GM21515 (cell line): ENCODE measurements around the gene KCNK4.

Experiments used
- ATAC-seq: cut with Tn5 transposase; IDR thresholded peaks from one replicate; pipeline ENCODE4 v1.9.1; 2021; ENCODE audit not compliant: unreplicated experiment

The KCNK4 gene

DNA sequence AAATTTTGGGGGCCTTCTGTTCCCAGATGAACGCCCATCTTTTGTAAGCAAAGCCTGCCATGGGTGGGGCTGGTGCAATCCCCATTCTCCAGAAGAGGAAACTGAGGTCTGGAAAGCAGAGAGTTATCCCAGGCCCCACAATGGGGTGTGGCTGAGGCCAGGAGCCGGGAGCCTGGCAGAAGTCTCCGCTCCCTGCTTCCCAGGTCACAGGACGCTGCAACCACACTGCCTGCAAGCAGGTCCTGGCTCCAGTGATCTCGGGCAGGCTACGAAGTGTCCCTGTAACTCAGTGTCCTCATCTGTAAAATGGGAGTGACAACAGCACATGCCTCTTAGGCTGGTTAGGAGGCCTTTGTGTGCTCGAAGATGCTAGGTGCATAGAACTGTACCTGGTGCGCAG is 38.1 kb upstream of the KCNK4 start:
- no peak for ATAC-seq

DNA sequence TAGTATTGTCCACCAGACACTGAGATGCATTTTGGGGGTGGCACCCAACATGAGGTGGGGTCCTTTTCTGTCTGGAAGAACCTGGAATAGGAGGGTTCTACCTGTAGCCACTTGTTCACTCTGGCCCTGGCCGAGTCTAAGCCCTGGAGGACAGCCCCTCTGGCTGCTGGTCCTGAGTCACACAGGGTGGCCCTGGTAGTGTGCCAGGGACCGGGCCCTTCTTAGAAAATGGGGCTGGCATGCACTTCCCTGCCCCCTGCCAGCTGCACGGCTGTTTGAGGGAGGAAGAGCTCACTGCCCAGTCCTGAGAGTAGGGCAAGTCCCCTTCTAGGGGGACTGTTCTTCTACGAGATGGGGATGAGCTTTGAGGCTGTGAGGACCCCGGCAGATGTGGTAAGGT is 37.6 kb upstream of the KCNK4 start:
- ATAC-seq = no peak

DNA sequence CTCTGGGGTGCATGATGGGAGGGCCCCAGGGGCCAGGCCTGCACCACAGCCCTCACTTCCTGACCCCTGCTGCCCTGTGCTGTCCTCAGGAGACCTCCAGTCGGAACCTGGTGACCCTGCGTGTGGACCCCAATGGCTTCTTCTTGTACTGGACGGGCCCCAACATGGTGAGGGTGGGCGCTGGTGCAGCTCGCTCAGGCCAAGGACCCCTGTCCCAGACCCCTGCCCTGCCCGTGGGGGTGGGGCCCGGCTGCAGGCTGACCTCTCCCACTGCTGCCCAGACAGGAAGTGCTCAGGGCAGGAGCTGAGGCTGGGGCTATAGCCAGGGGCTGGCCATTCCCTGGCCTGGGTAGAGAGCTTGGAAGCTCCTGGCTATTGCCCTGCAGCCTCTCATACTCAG is 36.8 kb upstream of the KCNK4 start:
- no peak for ATAC-seq

DNA sequence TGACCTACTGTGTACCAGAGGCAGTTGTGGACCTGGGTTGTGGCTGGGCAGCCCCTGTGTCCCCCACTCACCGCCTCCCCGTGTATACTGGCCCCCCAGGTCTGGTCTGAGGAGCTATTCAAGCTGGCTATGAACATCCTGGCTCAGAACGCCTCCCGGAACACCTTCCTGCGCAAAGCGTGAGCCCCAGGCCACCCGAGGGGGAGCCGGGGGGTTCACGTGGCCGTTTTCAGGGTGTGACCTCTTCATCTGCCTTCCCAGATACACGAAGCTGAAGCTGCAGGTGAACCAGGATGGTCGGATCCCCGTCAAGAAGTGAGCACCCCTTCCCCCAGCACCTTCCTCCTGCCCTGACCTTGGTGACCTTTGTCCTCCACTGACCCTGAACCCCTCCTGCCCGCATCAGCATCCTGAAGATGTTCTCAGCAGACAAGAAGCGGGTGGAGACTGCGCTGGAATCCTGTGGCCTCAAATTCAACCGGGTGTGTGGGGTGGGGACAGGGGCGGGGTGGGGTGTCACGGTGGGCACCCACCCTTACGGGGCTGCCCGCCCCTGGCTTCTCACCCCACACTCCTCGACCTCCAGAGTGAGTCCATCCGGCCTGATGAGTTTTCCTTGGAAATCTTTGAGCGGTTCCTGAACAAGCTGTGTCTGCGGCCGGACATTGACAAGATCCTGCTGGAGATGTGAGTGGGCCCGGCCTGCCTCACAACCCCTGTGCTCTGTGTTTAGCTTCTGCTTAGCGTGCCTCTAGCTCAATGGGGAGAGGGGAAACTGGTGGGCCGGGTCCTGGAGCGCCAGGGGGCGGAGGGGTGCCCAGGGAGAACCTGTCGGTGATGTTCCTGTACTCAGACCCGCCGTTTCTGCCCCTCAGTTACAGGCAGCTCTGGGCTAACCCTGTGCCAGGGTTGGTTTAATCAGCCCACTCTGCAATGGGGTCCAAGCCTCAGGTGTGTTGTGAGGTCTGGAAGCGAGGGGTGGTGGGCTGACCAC is 35.7 kb upstream of the KCNK4 start:
- ATAC-seq = no peak

GRCh38 chr11:64256300-64256699 is 34.8 kb upstream of the KCNK4 start:
- no peak for ATAC-seq

DNA sequence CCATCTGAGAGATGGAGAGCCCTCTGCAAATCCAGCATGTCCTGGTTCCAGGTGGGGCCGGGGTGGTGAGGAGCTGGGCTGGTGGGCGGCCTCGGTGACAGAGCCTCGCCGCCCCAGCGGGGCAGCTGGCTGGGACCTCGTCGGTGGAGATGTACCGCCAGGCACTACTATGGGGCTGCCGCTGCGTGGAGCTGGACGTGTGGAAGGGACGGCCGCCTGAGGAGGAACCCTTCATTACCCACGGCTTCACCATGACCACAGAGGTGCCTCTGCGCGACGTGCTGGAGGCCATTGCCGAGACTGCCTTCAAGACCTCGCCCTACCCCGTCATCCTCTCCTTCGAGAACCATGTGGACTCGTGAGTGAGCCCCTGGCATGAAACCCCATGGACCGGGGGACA is 32.7 kb upstream of the KCNK4 start:
- ATAC-seq = no peak

GRCh38 chr11:64258946-64259532 is 32.1 kb upstream of the KCNK4 start:
- no peak for ATAC-seq

- ATAC-seq = no peak
Measured at GRCh38 chr11:64259533-64260067, 31.5 kb upstream of the KCNK4 start.

DNA sequence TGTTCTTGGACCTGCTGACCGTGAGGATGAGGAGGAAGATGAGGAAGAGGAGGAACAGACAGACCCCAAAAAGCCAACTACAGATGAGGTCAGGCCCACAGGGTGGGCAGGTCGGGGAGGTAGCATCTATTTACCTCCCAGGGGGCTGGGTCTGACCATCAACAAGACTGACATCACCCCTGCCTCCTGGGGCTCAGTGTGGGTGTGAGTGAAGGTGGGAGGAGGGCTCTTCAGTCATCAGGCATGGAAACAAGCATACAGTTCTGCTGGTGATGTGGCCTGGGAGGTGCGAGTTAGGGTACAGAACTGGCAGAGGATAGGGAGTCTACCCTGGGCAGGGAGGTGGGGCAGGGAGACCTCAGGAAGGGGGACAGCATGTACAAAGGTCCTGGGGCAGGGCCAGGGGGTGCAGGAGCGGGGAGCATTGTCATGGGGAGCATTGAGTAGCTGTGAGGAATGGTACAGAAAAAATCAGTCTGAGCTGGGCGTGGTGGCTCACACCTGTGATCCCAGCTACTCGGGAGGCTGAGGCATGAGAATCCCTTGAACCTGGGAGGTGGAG is 30.9 kb upstream of the KCNK4 start:
- no peak for ATAC-seq

GRCh38 chr11:64261556-64262080 is 29.5 kb upstream of the KCNK4 start:
- ATAC-seq = no peak

- ATAC-seq = no peak
Measured at GRCh38 chr11:64262271-64263002, 28.7 kb upstream of the KCNK4 start.

DNA sequence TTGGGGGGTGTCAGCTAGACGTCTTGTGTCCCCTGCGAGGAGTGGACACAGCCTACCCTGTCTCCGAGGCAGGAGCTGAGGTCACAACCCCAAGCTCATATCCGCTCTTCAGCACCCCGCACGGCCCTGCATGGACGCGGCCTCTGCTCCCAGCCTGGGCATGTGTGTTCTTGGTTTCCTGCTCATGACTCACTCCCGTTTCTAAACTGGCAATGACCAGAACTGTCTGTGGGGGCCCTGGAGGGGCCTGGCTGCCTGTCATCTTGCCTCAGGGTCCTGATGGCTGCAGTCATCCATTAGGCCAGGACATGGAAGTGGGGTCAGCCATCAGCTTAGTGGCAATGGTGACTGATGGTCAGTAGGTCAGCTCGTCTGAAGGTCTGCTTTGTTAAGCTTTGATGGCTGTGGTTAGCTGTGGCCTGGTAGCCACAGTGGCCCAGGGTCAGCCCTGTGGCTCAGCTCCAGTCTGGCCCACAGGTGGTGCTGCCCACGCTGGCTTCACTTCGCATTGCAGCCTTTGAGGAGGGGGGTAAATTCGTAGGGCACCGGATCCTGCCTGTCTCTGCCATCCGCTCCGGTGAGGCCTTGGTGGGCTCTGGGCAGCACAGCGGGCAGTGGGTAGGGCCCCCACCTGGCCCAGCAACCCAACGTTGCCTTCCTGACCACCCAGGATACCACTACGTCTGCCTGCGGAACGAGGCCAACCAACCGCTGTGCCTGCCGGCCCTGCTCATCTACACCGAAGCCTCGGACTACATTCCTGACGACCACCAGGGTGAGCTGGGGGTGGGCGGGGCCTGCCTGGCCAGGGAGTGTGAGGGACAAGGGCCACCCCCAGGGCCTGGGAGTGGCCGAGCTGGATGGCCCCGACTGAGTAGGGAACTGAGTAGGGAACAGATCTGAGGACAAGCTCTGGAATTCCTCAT is 27.8 kb upstream of the KCNK4 start:
- no peak for ATAC-seq

GRCh38 chr11:64263947-64264317 is 27.2 kb upstream of the KCNK4 start:
- no peak for ATAC-seq

GRCh38 chr11:64264371-64264852 is 26.7 kb upstream of the KCNK4 start:
- no peak for ATAC-seq

DNA sequence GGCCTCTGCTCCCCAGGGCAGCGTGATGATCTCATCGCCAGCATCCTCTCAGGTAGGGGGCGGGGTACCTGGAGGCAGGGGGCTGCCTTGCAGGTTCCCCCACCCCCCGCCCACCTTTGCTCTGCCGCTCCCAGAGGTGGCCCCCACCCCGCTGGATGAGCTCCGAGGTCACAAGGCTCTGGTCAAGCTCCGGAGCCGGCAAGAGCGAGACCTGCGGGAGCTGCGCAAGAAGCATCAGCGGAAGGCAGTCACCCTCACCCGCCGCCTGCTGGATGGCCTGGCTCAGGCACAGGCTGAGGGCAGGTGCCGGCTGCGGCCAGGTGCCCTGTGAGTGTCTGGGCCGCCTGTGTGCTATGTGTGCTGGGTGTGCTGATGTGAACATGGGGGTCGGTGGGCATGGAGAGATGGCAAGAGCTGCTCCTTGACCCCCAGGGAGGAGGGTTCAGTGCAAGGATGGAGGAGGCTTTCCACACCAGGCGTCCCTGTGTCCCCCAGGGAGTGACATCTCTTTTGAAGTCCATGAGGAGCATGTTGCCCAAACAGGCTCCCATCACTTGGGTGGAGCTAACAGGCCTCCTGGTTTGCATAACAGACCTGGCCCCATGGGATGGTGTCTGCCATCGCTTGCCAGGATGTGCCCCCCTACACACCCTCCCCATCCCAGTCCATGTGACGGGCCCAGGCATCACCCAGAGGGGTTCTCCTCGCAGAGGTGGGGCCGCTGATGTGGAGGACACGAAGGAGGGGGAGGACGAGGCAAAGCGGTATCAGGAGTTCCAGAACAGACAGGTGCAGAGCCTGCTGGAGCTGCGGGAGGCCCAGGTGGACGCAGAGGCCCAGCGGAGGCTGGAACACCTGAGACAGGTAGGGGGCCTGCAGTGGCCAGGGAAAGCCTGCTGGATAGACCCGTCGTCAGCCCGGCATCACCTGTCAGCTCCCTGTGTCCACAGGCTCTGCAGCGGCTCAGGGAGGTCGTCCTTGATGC is 25.6 kb upstream of the KCNK4 start:
- no peak for ATAC-seq

DNA sequence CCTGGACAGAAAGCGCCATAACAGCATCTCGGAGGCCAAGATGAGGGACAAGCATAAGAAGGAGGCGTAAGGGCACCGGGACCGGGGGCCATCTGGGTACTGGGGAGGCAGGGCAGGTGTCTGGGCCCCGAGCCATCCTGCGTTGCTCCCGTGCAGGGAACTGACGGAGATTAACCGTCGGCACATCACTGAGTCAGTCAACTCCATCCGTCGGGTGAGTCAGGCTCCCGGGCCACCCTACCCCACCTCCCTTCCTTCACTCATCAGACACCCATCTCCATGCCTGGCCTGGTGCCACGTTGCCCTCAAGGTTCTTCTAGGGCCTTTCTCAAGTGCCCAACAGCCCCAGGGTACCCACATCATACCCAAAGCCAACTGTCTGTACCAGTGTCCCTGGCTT is 24.8 kb upstream of the KCNK4 start:
- ATAC-seq = no peak

DNA sequence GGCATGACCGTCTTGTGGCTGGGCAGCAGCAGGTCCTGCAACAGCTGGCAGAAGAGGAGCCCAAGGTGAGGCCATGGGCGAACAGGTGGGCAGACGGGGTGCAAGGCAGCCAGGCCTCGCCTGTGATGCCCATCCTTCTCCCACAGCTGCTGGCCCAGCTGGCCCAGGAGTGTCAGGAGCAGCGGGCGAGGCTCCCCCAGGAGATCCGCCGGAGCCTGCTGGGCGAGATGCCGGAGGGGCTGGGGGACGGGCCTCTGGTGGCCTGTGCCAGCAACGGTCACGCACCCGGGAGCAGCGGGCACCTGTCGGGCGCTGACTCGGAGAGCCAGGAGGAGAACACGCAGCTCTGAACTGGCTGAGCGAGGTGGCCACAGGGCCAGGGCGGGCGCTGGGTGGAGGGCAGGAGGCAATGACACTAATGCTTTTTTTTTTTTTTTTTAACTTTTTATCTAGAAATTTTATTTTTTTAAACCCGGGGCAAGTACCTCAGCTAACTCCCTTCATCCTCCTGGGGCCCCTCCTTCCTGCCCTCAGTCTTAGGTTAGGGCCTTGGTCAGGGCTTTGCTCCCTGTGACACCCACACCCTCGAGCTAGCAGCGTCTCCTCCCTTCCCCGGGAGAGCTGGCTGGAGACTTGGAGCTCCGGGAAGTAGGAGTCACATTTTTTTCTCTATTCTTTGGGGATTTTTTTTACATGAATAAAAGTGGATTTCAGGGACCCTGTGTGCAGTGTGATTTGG is 23.7 kb upstream of the KCNK4 start:
- no peak for ATAC-seq
